NCI-H1436 (cell line): ENCODE results near the gene NECAB3.

Experiments
- DNase-seq: peaks from one replicate; lab custom pipeline; 2025; lab: John Stamatoyannopoulos, UW

Gene NECAB3

GRCh38 chr20:33609504-33609903, 64.7 kb downstream of the NECAB3 start:
- DNase-seq, result no peak
